Measurements from ENCODE around the gene SAMD5.

GRCh38 chr6:147463651-147464050 is 44.8 kb upstream of the SAMD5 start:
- TF ChIP-seq ZNF274 (IDR thresholded peaks at IDR 0.05; ENCODE audit: low read depth, low read length) (no peak), SUZ12 (IDR thresholded peaks at IDR 0.05; ENCODE audit: extremely low read depth, insufficient read depth, insufficient read length) (no peak)
